Nephron (organoid): ENCODE results near the gene ELP4.

Experiments
- H3K27ac Mint-ChIP-seq, 3 experiments: 2 replicates each; pipeline ENCODE4 v1.8.0; 2020; ENCODE audit warnings: mixed read lengths in 3 of 3, mild to moderate bottlenecking in 2 of 3, moderate library complexity in 1 of 3
- H3K27me3 Mint-ChIP-seq: 2 replicates; pipeline ENCODE4 v1.8.0; 2021; ENCODE audit warnings: low read depth, mild to moderate bottlenecking, moderate library complexity, mixed read lengths
- H3K36me3 Mint-ChIP-seq: 2 replicates; pipeline ENCODE4 v1.8.0; 2020; ENCODE audit warnings: low read depth, mixed read lengths
- H3K4me1 Mint-ChIP-seq: 2 replicates; pipeline ENCODE4 v1.8.0; 2020; ENCODE audit warnings: mixed read lengths
- H3K4me3 Mint-ChIP-seq, 3 experiments: 2 replicates each; pipeline ENCODE4 v1.8.0; 2020; ENCODE audit warnings: mild to moderate bottlenecking in 3 of 3, mixed read lengths in 3 of 3, moderate library complexity in 2 of 3
- H3K9me3 Mint-ChIP-seq: 2 replicates; pipeline ENCODE4 v1.8.0; 2020; ENCODE audit warnings: mixed read lengths
- CTCF ChIP-seq, 3 experiments: fragments of 200-600 bp; sonication (generic); IDR thresholded peaks; one replicate each; pipeline ENCODE4 v1.5.0; 2021; ENCODE audit warnings: antibody characterized with exemption in 3 of 3; ENCODE audit not compliant: unreplicated experiment in 3 of 3

Gene ELP4

GRCh38 chr11:31788085-31788484 is 278.5 kb downstream of the ELP4 start:
- Mint-ChIP-seq H3K27me3 (peaks cover 30% of the 10 kb centered on the region), H3K4me3 (no peak overlapping the region), H3K4me1 (no peaks in the 10 kb centered on the region), H3K36me3 (no peaks in the 10 kb centered on the region), H3K27ac (no peak overlapping the region), H3K9me3 (no peaks in the 10 kb centered on the region)
- no peak for TF ChIP-seq CTCF (IDR thresholded peaks at IDR 0.05; ENCODE audit: unreplicated experiment in 3 of 3)

DNA sequence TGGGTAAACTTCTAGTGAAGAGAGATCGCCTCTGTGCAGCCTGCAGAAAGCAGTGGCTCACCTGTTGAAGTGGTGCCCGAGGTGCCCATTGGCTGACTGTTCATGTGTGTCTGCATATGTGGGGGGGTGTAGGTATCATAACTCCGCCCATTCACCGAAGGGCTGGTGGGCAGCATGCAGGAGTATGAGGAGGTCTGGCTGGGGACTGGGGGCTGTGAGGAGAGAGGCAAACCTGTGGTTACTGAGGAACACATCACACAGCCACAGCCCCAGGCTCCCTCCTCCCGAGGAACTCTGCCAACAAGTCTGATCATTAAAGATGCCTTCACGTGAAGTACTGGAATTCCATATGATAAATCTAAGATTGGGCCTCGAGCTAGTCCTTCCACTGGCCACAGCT is 281.1 kb downstream of the ELP4 start:
- Mint-ChIP-seq H3K36me3 (no peaks in the 10 kb centered on the region), H3K27ac (no peak overlapping the region), H3K9me3 (no peaks in the 10 kb centered on the region), H3K4me1 (no peaks in the 10 kb centered on the region), H3K27me3 (peaks cover 56% of the 10 kb centered on the region), H3K4me3 (no peak overlapping the region)
- TF ChIP-seq CTCF (IDR thresholded peaks at IDR 0.05; ENCODE audit: unreplicated experiment in 3 of 3): no peak

GRCh38 chr11:31792036-31792435 is 282.5 kb downstream of the ELP4 start:
- Mint-ChIP-seq H3K9me3 (no peaks in the 10 kb centered on the region), H3K27me3 (peaks cover 70% of the 10 kb centered on the region), H3K27ac (no peak overlapping the region), H3K4me3 (no peak overlapping the region), H3K4me1 (peaks cover 7% of the 10 kb centered on the region), H3K36me3 (no peaks in the 10 kb centered on the region)
- no peak for TF ChIP-seq CTCF (IDR thresholded peaks at IDR 0.05; ENCODE audit: unreplicated experiment in 3 of 3)

DNA sequence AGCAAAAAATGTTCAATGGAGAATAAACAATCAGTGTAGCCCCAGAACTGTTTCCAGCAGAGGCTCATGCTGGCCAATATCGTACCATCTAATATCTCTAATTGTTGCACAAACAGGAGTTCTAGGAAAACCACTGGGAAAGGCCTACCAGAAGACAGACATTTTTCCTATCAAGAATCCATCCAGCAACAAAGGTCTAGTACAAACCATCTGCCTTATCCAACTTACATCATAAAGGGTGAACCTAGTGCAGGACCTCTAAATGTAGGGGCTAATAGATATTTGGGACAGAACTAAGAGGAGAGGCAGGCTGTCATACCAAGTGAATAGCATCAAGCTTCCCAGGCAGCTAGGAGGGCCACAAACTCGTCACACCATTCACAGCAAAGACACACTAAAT is 282.9 kb downstream of the ELP4 start:
- no peak for TF ChIP-seq CTCF (IDR thresholded peaks at IDR 0.05; ENCODE audit: unreplicated experiment in 3 of 3)
- no peaks in the 10 kb centered on the region for H3K36me3 Mint-ChIP-seq
- H3K27ac Mint-ChIP-seq: no peak overlapping the region
- peaks cover 11% of the 10 kb centered on the region for H3K4me1 Mint-ChIP-seq
- H3K4me3 Mint-ChIP-seq: no peak overlapping the region
- peaks cover 70% of the 10 kb centered on the region for H3K27me3 Mint-ChIP-seq
- no peaks in the 10 kb centered on the region for H3K9me3 Mint-ChIP-seq

DNA sequence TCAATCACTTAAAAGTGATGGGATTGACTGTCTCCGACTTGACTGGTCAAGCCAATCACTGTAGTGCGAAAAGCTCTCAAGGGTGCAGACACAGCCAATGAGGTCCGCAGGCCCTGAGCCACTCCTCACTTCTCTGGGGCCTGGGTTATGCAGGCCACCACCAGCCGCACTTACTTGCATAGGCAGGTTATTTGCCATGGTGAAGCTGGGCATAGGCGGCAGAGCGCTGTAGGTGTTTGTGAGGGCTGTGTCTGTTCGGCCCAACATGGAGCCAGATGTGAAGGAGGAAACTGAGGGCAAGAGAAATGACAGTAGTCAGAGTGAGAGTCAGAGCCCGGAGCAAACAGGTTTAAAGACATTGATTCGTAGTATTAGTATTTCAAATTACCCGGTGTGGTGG is 283.7 kb downstream of the ELP4 start:
- H3K4me3 Mint-ChIP-seq: no peak overlapping the region
- no peak overlapping the region for H3K27ac Mint-ChIP-seq
- H3K9me3 Mint-ChIP-seq: no peaks in the 10 kb centered on the region
- H3K4me1 Mint-ChIP-seq: peaks cover 17% of the 10 kb centered on the region
- TF ChIP-seq CTCF (IDR thresholded peaks at IDR 0.05; ENCODE audit: unreplicated experiment in 3 of 3): no peak
- H3K27me3 Mint-ChIP-seq: peaks cover 77% of the 10 kb centered on the region
- H3K36me3 Mint-ChIP-seq: no peaks in the 10 kb centered on the region

GRCh38 chr11:31794548-31794947 is 285.0 kb downstream of the ELP4 start:
- Mint-ChIP-seq H3K27me3 (peaks cover 89% of the 10 kb centered on the region), H3K27ac (no peak overlapping the region), H3K9me3 (no peaks in the 10 kb centered on the region), H3K4me3 (no peak overlapping the region), H3K4me1 (peaks cover 22% of the 10 kb centered on the region), H3K36me3 (no peaks in the 10 kb centered on the region)
- no peak for TF ChIP-seq CTCF (IDR thresholded peaks at IDR 0.05; ENCODE audit: unreplicated experiment in 3 of 3)
